Umbilical cord (tissue), 2 donors: Measurements from ENCODE around the gene INHBC. TPM values are rescaled to one million over a fixed set of nuclear protein-coding genes. Genes with fewer than 3 reads are reported as not detected.
"Not testable (repeated sequence)": the region's sequence is repeated elsewhere in the genome, so short reads cannot be mapped to it uniquely, and the experiment has no call there.

ENCODE experiments used
- DNase-seq: peaks from one replicate; pipeline ENCODE4 v3.0.0-alpha.2; 2015; ENCODE audit warnings: low spot score
- total RNA-seq: library from RNA; depleted of rRNA; stranded (reverse); fragments of >200 nt; gene quantifications from one replicate; pipeline ENCODE4 v1.2.3, GENCODE V29; 2014; ENCODE audit warnings: low replicate concordance; ENCODE audit not compliant: insufficient read depth

INHBC gene
- total RNA-seq, 1 donor from 2014 or later: not detected

GRCh38 chr12:57429473-57430111, 5.0 kb upstream of the INHBC start:
- no peak for DNase-seq

- peak; percentile 37 for DNase-seq
Measured at GRCh38 chr12:57430112-57430930, 4.3 kb upstream of the INHBC start.

GRCh38 chr12:57430931-57431566, 3.5 kb upstream of the INHBC start, which contains the start of gene R3HDM2:
TSS of gene R3HDM2 (minus strand) at chr12:57431043. CDS start at chr12:57310428, 120,615 bp downstream.
- peak; percentile 97 for DNase-seq

- no peak for DNase-seq
Measured at GRCh38 chr12:57431654-57432188, 2.9 kb upstream of the INHBC start.

- DNase-seq: no peak
Measured at GRCh38 chr12:57433370-57433769, 1.2 kb upstream of the INHBC start.

GRCh38 chr12:57435293-57435692, 709 bp downstream of the INHBC start:
- peak; percentile 63 for DNase-seq

GRCh38 chr12:57438400-57438799, 3.8 kb downstream of the INHBC start:
- no peak for DNase-seq

- DNase-seq: no peak
Measured at GRCh38 chr12:57439762-57440266, 5.2 kb downstream of the INHBC start.

GRCh38 chr12:57441393-57441792, 6.8 kb downstream of the INHBC start:
- not testable (repeated sequence) for DNase-seq

GRCh38 chr12:57441846-57442427, 7.4 kb downstream of the INHBC start:
- DNase-seq: no peak

GRCh38 chr12:57444337-57444736, 9.8 kb downstream of the INHBC start:
- DNase-seq: not testable (repeated sequence)

GRCh38 chr12:57444744-57445143, 10.2 kb downstream of the INHBC start:
- no peak for DNase-seq

- DNase-seq: no peak
Measured at GRCh38 chr12:57446292-57446960, 11.8 kb downstream of the INHBC start.

GRCh38 chr12:57448669-57449068, 14.1 kb downstream of the INHBC start:
- no peak for DNase-seq

GRCh38 chr12:57449375-57449774, 14.8 kb downstream of the INHBC start:
- DNase-seq: no peak

- no peak for DNase-seq
Measured at GRCh38 chr12:57450057-57450456, 15.5 kb downstream of the INHBC start.

- DNase-seq: no peak
Measured at GRCh38 chr12:57451233-57451778, 16.7 kb downstream of the INHBC start.

GRCh38 chr12:57452181-57452936, 17.8 kb downstream of the INHBC start:
- DNase-seq: peak; percentile 76

GRCh38 chr12:57452937-57453509, 18.4 kb downstream of the INHBC start:
- DNase-seq: peak; percentile 81

- no peak for DNase-seq
Measured at GRCh38 chr12:57454213-57454565, 19.6 kb downstream of the INHBC start.
